Mammary epithelial cell (primary cell): ENCODE results near the gene PLG.

Source experiments
- CTCF ChIP-seq, 2 donors: IDR thresholded peaks in 1 of 2; conservative IDR thresholded peaks in 1 of 2; 2 replicates each; pipeline ENCODE4 v1.5.1; 2011 to 2012; ENCODE audit warnings: inconsistent platforms in 2 of 2, low read length in 2 of 2, mild to moderate bottlenecking in 2 of 2, control low read depth in 1 of 2, low read depth in 1 of 2; ENCODE audit not compliant: insufficient read depth in 1 of 2; ENCODE audit errors: extremely low read depth in 1 of 2
- EZH2 ChIP-seq: IDR thresholded peaks from 2 replicates; pipeline ENCODE4 v1.6.1; 2012; ENCODE audit warnings: low read length, inconsistent platforms, borderline replicate concordance

- TF ChIP-seq CTCF (conservative IDR thresholded peaks at IDR 0.05 in 1 of 2, IDR thresholded peaks at IDR 0.05 in 1 of 2; ENCODE audit: extremely low read depth in 1 of 2, insufficient read depth in 1 of 2, low read depth in 1 of 2, low read length in 2 of 2) (no peak), EZH2 (no peak)
Measured at GRCh38 chr6:160662429-160662828, 39.6 kb upstream of the PLG start.
